Hepatocyte (in vitro differentiated cells): Measurements from ENCODE around the gene GNPTAB.

Source experiments
- CTCF ChIP-seq: fragments of 200-600 bp; sonication (generic); IDR thresholded peaks from 2 replicates; pipeline ENCODE4 v1.5.1; 2016; ENCODE audit warnings: antibody characterized with exemption, mild to moderate bottlenecking; ENCODE audit not compliant: poor library complexity
- EZH2 ChIP-seq: fragments of 200-600 bp; sonication (generic); IDR thresholded peaks from 2 replicates; pipeline ENCODE4 v1.6.1; 2016; ENCODE audit warnings: antibody characterized with exemption, mild to moderate bottlenecking, borderline replicate concordance
- EZH2phosphoT487 ChIP-seq: fragments of 200-600 bp; sonication (generic); IDR thresholded peaks from one replicate; pipeline ENCODE4 v1.6.1; 2018; ENCODE audit warnings: antibody characterized with exemption, mild to moderate bottlenecking, low read depth, moderate library complexity; ENCODE audit not compliant: unreplicated experiment, severe bottlenecking

- no peak for TF ChIP-seq EZH2phosphoT487
- no peak for TF ChIP-seq CTCF
- no peak for TF ChIP-seq EZH2
These were observed 85.3 kb downstream of the GNPTAB start for GRCh38 chr12:101745481-101745880.
